22Rv1 (cell line): ENCODE data around the gene CDK3.

Experiments
- H3K27ac ChIP-seq: fragments of 450-650 bp; 2 replicates; pipeline ENCODE4 v1.5.1; 2017
- CTCF ChIP-seq: fragments of 450-650 bp; IDR thresholded peaks from 2 replicates; pipeline ENCODE4 v1.5.1; 2017; ENCODE audit warnings: mild to moderate bottlenecking
- ZFX ChIP-seq: fragments of 450-650 bp; IDR thresholded peaks from 2 replicates; pipeline ENCODE4 v1.6.1; 2017; ENCODE audit warnings: antibody characterized with exemption, borderline replicate concordance

Gene CDK3

GRCh38 chr17:76005263-76006149 is 4.9 kb downstream of the CDK3 start:
- no peak overlapping the region for H3K27ac ChIP-seq
- TF ChIP-seq CTCF (peak; percentile 91), ZFX (no peak)

GRCh38 chr17:76007131-76007849 is 6.6 kb downstream of the CDK3 start:
- H3K27ac ChIP-seq = no peak overlapping the region
- TF ChIP-seq ZFX = no peak
- TF ChIP-seq CTCF = no peak

- H3K27ac ChIP-seq = no peak overlapping the region
- TF ChIP-seq ZFX (no peak), CTCF (no peak)
Observed at GRCh38 chr17:76007850-76008165, 7.2 kb downstream of the CDK3 start.

- no peak overlapping the region for H3K27ac ChIP-seq
- TF ChIP-seq CTCF = no peak
- no peak for TF ChIP-seq ZFX
Observed at GRCh38 chr17:76008208-76008607, 7.6 kb downstream of the CDK3 start.

GRCh38 chr17:76008630-76009425 is 8.2 kb downstream of the CDK3 start:
- no peak for TF ChIP-seq ZFX
- no peak for TF ChIP-seq CTCF
- H3K27ac ChIP-seq = no peak overlapping the region

- no peak for TF ChIP-seq ZFX
- TF ChIP-seq CTCF = no peak
- H3K27ac ChIP-seq = no peak overlapping the region
Observed at GRCh38 chr17:76009447-76009846, 8.8 kb downstream of the CDK3 start.
